ENCODE results near the gene DLK1. TPM values are rescaled to one million over a fixed set of nuclear protein-coding genes. Genes with fewer than 3 reads are reported as not detected.

DLK1 gene
- total and polyA plus RNA-seq, 2 of the 13 experiments (the other 11 are each of a cell fraction or from before 2014, with no cell fraction given), result 95.5 to 312 TPM

DNA sequence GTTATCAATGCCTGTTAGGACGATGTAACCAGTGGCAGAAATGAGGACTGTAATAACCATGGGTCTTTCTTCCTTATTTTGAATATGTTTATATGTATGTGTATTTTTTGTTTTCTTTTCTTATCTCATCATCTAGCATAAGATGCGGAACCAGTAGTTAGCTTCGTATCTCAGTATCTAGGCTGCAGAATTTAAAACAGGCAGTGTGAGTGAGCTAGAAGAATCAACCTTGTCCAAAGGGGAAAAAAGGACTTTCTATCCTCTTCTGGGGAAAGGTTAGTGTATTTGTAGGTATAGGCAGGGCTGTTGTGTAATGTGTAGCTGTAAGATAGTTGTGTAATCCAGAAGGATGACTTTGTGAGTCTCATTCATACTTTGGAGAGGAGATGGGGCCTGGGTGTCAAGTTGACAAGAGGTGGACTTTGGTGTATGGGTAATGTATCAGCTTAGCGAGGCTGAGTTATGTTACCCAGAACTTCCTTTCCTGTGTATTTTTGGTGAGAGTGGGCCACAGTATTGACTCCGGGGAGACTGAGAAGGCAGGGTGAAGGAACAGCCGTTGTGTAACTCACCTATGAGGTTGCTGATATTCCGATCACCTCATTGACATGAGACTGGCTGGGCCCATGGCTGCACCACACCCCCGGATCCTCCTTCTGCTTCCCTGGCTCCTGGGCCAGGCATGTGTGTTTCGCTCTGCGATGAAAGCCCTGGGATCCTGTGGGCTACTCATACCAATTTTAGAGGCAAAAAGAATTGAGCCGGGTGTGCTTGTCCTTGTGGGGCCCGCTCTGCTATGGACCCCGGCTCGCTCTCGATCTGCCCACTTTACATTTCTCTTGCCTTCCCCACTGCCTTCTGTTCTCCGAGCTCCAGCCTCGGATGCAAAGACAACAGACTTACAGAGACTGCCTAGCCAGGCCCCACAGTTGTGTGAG is 24.3 kb downstream of the DLK1 start (continued):
- TF ChIP-seq, protein P1, sequence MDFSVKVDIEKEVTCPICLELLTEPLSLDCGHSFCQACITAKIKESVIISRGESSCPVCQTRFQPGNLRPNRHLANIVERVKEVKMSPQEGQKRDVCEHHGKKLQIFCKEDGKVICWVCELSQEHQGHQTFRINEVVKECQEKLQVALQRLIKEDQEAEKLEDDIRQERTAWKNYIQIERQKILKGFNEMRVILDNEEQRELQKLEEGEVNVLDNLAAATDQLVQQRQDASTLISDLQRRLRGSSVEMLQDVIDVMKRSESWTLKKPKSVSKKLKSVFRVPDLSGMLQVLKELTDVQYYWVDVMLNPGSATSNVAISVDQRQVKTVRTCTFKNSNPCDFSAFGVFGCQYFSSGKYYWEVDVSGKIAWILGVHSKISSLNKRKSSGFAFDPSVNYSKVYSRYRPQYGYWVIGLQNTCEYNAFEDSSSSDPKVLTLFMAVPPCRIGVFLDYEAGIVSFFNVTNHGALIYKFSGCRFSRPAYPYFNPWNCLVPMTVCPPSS (IDR thresholded peaks at IDR 0.05), result no peak
- no peak for TF ChIP-seq ZNF253 (CRISPR knock-in tag; IDR thresholded peaks at IDR 0.05; ENCODE audit: borderline replicate concordance)
- TF ChIP-seq KMT2B (CRISPR knock-in tag; IDR thresholded peaks at IDR 0.05), result peak; percentile 58; the same call in 1 of the 2 replicates
- peak; percentile 93; the same call in 1 of the 2 replicates for TF ChIP-seq ZNF761 (CRISPR knock-in tag; conservative IDR thresholded peaks at IDR 0.05)
- TF ChIP-seq MEIS2 (CRISPR knock-in tag; IDR thresholded peaks at IDR 0.05), result peak; percentile 98
- 0 out of 2 replicates have a peak, but pooled peaks have one; percentile 71 for TF ChIP-seq EED (CRISPR knock-in tag; IDR thresholded peaks at IDR 0.05)
- TF ChIP-seq U2AF1 (optimal IDR thresholded peaks at IDR 0.05; ENCODE audit: low read depth, low read length), result no peak
- TF ChIP-seq ADNP (CRISPR knock-in tag; IDR thresholded peaks at IDR 0.05), result no peak
- TF ChIP-seq, protein P2, sequence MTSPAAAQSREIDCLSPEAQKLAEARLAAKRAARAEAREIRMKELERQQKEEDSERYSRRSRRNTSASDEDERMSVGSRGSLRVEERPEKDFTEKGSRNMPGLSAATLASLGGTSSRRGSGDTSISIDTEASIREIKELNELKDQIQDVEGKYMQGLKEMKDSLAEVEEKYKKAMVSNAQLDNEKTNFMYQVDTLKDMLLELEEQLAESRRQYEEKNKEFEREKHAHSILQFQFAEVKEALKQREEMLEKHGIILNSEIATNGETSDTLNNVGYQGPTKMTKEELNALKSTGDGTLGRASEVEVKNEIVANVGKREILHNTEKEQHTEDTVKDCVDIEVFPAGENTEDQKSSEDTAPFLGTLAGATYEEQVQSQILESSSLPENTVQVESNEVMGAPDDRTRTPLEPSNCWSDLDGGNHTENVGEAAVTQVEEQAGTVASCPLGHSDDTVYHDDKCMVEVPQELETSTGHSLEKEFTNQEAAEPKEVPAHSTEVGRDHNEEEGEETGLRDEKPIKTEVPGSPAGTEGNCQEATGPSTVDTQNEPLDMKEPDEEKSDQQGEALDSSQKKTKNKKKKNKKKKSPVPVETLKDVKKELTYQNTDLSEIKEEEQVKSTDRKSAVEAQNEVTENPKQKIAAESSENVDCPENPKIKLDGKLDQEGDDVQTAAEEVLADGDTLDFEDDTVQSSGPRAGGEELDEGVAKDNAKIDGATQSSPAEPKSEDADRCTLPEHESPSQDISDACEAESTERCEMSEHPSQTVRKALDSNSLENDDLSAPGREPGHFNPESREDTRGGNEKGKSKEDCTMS (CRISPR knock-in tag; conservative IDR thresholded peaks at IDR 0.05), result no peak
- TF ChIP-seq SIX1 (CRISPR knock-in tag; IDR thresholded peaks at IDR 0.05; ENCODE audit: borderline replicate concordance), result peak; percentile 83; the same call in 1 of the 2 replicates
- no peak for TF ChIP-seq IRX3 (CRISPR knock-in tag; IDR thresholded peaks at IDR 0.05; ENCODE audit: borderline replicate concordance, low read depth)
- TF ChIP-seq TCF7L2 (IDR thresholded peaks at IDR 0.05; ENCODE audit: low read depth, low read length), result no peak
- TF ChIP-seq, protein P3, sequence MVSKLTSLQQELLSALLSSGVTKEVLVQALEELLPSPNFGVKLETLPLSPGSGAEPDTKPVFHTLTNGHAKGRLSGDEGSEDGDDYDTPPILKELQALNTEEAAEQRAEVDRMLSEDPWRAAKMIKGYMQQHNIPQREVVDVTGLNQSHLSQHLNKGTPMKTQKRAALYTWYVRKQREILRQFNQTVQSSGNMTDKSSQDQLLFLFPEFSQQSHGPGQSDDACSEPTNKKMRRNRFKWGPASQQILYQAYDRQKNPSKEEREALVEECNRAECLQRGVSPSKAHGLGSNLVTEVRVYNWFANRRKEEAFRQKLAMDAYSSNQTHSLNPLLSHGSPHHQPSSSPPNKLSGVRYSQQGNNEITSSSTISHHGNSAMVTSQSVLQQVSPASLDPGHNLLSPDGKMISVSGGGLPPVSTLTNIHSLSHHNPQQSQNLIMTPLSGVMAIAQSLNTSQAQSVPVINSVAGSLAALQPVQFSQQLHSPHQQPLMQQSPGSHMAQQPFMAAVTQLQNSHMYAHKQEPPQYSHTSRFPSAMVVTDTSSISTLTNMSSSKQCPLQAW (CRISPR knock-in tag; IDR thresholded peaks at IDR 0.05), result peak; percentile 72
- TF ChIP-seq, protein P4, sequence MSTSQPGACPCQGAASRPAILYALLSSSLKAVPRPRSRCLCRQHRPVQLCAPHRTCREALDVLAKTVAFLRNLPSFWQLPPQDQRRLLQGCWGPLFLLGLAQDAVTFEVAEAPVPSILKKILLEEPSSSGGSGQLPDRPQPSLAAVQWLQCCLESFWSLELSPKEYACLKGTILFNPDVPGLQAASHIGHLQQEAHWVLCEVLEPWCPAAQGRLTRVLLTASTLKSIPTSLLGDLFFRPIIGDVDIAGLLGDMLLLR (CRISPR knock-in tag; IDR thresholded peaks at IDR 0.05), result peak; percentile 52
- no peak; the same call in 1 of the 2 replicates for TF ChIP-seq ZNF451 (CRISPR knock-in tag; IDR thresholded peaks at IDR 0.05)
- TF ChIP-seq MYNN (CRISPR knock-in tag; IDR thresholded peaks at IDR 0.05; ENCODE audit: low read depth), result no peak
- TF ChIP-seq, protein P5, sequence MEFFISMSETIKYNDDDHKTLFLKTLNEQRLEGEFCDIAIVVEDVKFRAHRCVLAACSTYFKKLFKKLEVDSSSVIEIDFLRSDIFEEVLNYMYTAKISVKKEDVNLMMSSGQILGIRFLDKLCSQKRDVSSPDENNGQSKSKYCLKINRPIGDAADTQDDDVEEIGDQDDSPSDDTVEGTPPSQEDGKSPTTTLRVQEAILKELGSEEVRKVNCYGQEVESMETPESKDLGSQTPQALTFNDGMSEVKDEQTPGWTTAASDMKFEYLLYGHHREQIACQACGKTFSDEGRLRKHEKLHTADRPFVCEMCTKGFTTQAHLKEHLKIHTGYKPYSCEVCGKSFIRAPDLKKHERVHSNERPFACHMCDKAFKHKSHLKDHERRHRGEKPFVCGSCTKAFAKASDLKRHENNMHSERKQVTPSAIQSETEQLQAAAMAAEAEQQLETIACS (CRISPR knock-in tag; IDR thresholded peaks at IDR 0.05), result no peak
- TF ChIP-seq, protein P6, sequence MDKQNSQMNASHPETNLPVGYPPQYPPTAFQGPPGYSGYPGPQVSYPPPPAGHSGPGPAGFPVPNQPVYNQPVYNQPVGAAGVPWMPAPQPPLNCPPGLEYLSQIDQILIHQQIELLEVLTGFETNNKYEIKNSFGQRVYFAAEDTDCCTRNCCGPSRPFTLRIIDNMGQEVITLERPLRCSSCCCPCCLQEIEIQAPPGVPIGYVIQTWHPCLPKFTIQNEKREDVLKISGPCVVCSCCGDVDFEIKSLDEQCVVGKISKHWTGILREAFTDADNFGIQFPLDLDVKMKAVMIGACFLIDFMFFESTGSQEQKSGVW (CRISPR knock-in tag; IDR thresholded peaks at IDR 0.05; ENCODE audit: borderline replicate concordance), result no peak
- 0 out of 2 replicates have a peak, but pooled peaks have one; percentile 23 for TF ChIP-seq HOXA5 (CRISPR knock-in tag; IDR thresholded peaks at IDR 0.05)
